CD4-positive, alpha-beta T cell treated with Interleukin-4 for 4 hours (primary cell): ENCODE data around the gene EHHADH.

Experiments used
- DNase-seq: peaks from one replicate; pipeline ENCODE4 v3.0.0-alpha.2; 2020

The EHHADH gene

GRCh38 chr3:185188816-185189215 is 65.0 kb downstream of the EHHADH start:
- DNase-seq, result no peak

GRCh38 chr3:185187391-185187790 is 66.5 kb downstream of the EHHADH start:
- no peak for DNase-seq

GRCh38 chr3:185176750-185177359 is 77.0 kb downstream of the EHHADH start:
- DNase-seq, result peak; percentile 14

- no peak for DNase-seq
These were observed 78.4 kb downstream of the EHHADH start for GRCh38 chr3:185175370-185175987.

- DNase-seq, result no peak
These were observed 81.5 kb downstream of the EHHADH start for GRCh38 chr3:185172086-185173049.

- DNase-seq, result no peak
These were observed 89.2 kb downstream of the EHHADH start for GRCh38 chr3:185164428-185165217.

- DNase-seq, result no peak
These were observed 91.2 kb downstream of the EHHADH start for GRCh38 chr3:185162634-185163033.

GRCh38 chr3:185161761-185162160 is 92.1 kb downstream of the EHHADH start:
- no peak for DNase-seq

GRCh38 chr3:185157347-185157746 is 96.5 kb downstream of the EHHADH start:
- DNase-seq, result no peak

- no peak for DNase-seq
These were observed 98.2 kb downstream of the EHHADH start for GRCh38 chr3:185155678-185156077.

GRCh38 chr3:185153861-185154629 is 99.8 kb downstream of the EHHADH start:
- no peak for DNase-seq

GRCh38 chr3:185153171-185153771 is 100.6 kb downstream of the EHHADH start:
- no peak for DNase-seq

- no peak for DNase-seq
These were observed 101.3 kb downstream of the EHHADH start, which contains the start of gene C3orf70 for GRCh38 chr3:185152410-185153170. Gene C3orf70 (minus strand): TSS chr3:185153060. CDS start chr3:185152823, 237 bp downstream.

GRCh38 chr3:185151964-185152409 is 101.9 kb downstream of the EHHADH start:
- DNase-seq, result no peak

- no peak for DNase-seq
These were observed 102.5 kb downstream of the EHHADH start for GRCh38 chr3:185151101-185151963.

GRCh38 chr3:185150561-185150960 is 103.3 kb downstream of the EHHADH start:
- DNase-seq, result no peak

GRCh38 chr3:185149591-185149990 is 104.3 kb downstream of the EHHADH start:
- DNase-seq, result no peak

GRCh38 chr3:185145511-185145910 is 108.3 kb downstream of the EHHADH start:
- DNase-seq, result no peak

- DNase-seq, result no peak
These were observed 109.1 kb downstream of the EHHADH start for GRCh38 chr3:185144784-185145183.
